Measurements from ENCODE around the gene NSG1.

NSG1 gene

GRCh38 chr4:4390046-4390445 is 3.1 kb downstream of the NSG1 start:
- no peak for TF ChIP-seq CTCF (IDR thresholded peaks at IDR 0.05; ENCODE audit: borderline replicate concordance, control extremely low read depth, extremely low read depth, insufficient read depth, missing control alignments)
- in situ Hi-C loops (cut with MboI; ENCODE audit: low sequenced_read_pairs, unreplicated experiment), result no loop called here
- DNase-seq (ENCODE audit: low spot score), result no peak

- no peak for DNase-seq (ENCODE audit: low spot score)
- TF ChIP-seq CTCF (IDR thresholded peaks at IDR 0.05; ENCODE audit: borderline replicate concordance, control extremely low read depth, extremely low read depth, insufficient read depth, missing control alignments), result no peak
- in situ Hi-C loops (cut with MboI; ENCODE audit: low sequenced_read_pairs, unreplicated experiment), result no loop called here
Measured at GRCh38 chr4:4390515-4391240, 3.8 kb downstream of the NSG1 start.

GRCh38 chr4:4391866-4392265 is 5.0 kb downstream of the NSG1 start:
- TF ChIP-seq CTCF (IDR thresholded peaks at IDR 0.05; ENCODE audit: borderline replicate concordance, control extremely low read depth, extremely low read depth, insufficient read depth, missing control alignments), result no peak
- no peak for DNase-seq (ENCODE audit: low spot score)
- in situ Hi-C loops (cut with MboI; ENCODE audit: low sequenced_read_pairs, unreplicated experiment), result no loop called here

GRCh38 chr4:4392501-4393183 is 5.7 kb downstream of the NSG1 start:
- in situ Hi-C loops (cut with MboI; ENCODE audit: low sequenced_read_pairs, unreplicated experiment), result no loop called here
- no peak for TF ChIP-seq CTCF (IDR thresholded peaks at IDR 0.05; ENCODE audit: borderline replicate concordance, control extremely low read depth, extremely low read depth, insufficient read depth, missing control alignments)
- DNase-seq (ENCODE audit: low spot score), result no peak

GRCh38 chr4:4394644-4395043 is 7.7 kb downstream of the NSG1 start:
- DNase-seq (ENCODE audit: low spot score), result no peak
- TF ChIP-seq CTCF (IDR thresholded peaks at IDR 0.05; ENCODE audit: borderline replicate concordance, control extremely low read depth, extremely low read depth, insufficient read depth, missing control alignments), result no peak
- in situ Hi-C loops (cut with MboI; ENCODE audit: low sequenced_read_pairs, unreplicated experiment), result no loop called here

GRCh38 chr4:4395371-4395770 is 8.5 kb downstream of the NSG1 start:
- TF ChIP-seq CTCF (IDR thresholded peaks at IDR 0.05; ENCODE audit: borderline replicate concordance, control extremely low read depth, extremely low read depth, insufficient read depth, missing control alignments), result no peak
- no peak for DNase-seq (ENCODE audit: low spot score)
- in situ Hi-C loops (cut with MboI; ENCODE audit: low sequenced_read_pairs, unreplicated experiment), result no loop called here
